HG03045 (cell line): ENCODE measurements around the gene KCNN4.
A peak's percentile ranks its signal among the peaks of the same experiment; 100 is the strongest.
"Not testable (repeated sequence)": the region's sequence is repeated elsewhere in the genome, so short reads cannot be mapped to it uniquely, and the experiment has no call there.

Source experiments
- ATAC-seq: cut with Tn5 transposase; IDR thresholded peaks from one replicate; pipeline ENCODE4 v1.9.1; 2021; ENCODE audit warnings: mild to moderate bottlenecking, moderate library complexity; ENCODE audit not compliant: unreplicated experiment

Gene KCNN4

DNA sequence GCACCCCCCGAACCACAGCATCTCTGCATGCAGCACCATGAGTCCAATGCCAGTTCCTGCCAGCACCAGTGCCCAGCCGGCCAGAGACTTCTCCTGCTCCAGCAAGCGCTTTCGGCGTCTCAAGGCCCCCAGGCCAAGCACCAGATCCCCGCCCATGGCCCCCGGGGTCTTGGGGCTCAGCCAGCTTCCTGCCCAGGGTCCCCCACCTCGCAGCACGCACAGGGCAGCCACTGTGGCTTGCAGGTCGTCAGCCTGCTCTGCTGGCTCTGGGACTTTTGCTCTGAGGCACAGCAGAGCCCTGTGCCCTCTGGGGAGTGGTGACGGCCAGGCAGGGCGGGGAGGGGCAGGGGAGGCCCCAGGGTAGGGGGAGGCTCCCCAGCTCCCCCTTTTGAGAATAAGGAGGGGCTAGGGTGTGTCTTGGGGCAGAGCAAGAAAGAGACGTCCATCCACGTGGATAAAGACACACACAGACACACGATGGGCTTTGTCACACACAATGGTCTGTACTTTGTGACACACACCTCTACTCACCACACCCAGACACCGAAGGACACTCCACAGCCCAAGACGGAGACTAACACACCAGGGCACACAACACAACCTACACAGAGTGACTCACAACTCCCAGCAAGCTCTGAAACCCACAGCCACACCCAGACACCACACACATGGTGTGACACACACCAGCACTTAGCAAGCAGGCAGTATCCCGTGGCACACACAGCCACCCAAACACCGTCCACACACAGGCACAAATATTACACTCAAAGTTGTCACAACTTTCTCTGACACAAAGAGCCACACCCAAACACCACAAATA is at the start of gene KCNN4:
Gene KCNN4 (minus strand): TSS at position 268 of the 820 bp plus-strand sequence. CDS start 112 bp downstream, at position 156.
- ATAC-seq: no peak

DNA sequence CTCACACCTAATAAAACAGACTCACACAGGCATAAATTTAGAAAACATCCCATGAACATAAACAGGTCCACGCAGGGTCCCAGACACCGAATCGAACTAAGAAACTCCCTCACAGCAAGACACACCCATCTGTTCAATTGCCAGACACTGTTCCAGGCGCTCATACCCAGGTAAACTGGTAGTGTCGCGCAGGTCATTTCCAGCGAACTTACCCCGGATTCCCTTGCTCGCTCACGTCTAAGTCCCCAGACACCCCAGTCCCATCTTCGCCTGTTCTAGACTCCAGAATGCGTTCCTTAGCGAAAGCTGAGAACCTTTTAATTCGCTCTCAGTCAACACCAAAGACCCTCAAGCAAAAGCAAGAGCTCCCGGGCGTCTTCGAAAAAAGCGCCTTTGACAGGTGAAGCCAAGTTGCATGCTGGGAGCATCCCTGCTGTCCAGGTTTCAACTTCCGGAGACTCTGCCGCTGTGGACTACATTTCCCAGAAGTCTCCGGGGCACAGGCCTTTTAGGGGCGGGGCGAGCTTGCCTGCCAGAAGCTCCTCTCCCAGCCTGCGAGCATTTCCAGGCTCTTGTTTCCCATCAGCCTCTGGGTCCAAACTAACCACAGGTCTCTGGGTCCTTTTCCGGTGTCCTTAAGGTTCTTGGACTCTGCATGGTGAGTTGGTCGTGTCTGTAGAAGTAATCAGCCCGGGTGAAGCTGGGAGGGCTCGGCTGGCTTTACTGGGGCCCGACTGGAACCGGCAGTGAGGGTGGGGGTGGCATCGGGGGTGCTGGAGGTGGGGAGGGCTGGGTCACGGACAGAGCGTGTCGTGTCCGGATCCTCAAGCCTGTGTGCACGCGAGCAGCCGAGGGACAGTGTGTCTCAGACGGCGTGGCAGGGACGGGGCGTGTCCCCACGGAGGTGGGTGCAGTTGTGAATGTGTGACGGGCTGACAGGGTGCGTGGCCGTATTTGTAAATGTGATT is 46.3 kb upstream of the KCNN4 start, which contains the start of gene ZNF283:
Gene ZNF283 (plus strand): TSS at position 535 of the 968 bp plus-strand sequence. CDS start 6,184 bp downstream, outside the sequence.
- ATAC-seq: peak; percentile 80

DNA sequence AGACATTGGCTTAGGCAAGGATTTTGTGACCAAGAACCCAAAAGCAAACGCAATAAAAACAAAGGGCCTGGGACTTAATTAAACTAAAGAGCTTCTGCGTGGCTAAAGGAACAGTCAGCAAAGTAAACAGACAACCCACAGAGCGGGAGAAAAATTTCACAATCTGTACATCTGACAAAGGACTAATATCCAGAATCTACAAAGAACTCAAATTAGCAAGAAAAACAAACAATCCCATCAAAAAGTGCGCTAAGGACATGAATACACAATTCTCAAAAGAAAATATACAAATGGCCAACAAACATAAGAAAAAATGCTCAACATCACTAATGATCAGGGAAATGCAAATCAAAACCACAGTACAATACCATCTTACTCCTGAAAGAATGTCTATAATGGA is 43.8 kb upstream of the KCNN4 start:
- not testable (repeated sequence) for ATAC-seq

DNA sequence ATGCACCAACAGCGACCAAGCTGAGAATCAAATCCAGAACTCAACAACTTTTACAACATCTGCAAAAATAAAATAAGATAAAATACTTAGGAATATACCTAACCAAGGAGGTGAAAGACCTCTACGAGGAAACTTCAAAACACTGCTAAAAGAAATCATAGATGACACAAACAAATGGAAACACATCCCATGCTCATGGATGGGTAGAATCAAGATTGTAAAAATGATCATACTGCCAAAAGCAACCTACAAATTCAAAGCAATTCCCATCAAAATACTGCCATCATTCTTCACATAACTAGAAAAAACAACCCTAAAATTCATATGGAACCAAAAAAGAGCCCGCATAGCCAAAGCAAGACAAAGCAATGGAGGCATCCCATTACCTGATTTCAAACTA is 43.1 kb upstream of the KCNN4 start:
- ATAC-seq: not testable (repeated sequence)

DNA sequence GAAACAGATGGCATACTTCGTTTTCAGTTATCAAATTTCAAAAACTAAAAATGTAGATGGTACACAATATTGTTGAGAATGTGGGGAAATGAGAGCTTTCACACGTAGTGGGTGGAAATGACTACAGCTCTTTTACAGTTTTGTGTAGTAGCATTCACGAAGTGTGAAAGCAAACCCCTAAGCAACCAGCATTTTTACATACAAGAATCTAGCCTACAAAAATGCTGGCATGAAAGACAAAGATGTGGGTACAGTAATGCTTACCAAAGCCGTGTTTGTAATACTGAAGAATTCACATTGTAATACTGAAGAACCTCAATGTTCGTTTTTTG is 40.1 kb upstream of the KCNN4 start:
- ATAC-seq: no peak

- ATAC-seq: no peak
Observed at GRCh38 chr19:43820098-43820883, 39.5 kb upstream of the KCNN4 start.

GRCh38 chr19:43818500-43818899 is 37.7 kb upstream of the KCNN4 start:
- ATAC-seq: no peak

DNA sequence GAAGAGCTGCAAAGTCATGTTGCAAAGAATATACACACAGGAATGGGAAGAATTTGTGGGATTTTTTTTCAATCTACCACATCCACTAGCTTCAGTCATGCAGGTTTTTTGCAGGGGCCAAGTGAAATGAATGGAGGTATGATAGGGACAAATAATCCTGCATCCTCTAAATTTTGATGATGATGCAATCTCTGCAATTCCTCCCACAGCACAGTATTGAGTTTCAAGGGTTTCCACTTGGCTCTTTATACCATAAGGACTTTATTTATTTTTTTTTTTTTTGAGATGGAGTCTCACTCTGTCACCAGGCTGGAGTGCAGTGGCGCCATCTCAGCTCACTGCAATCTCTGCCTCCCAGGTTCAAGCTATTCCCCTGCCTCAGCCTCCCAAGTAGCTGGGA is 36.7 kb upstream of the KCNN4 start:
- ATAC-seq: not testable (repeated sequence)

DNA sequence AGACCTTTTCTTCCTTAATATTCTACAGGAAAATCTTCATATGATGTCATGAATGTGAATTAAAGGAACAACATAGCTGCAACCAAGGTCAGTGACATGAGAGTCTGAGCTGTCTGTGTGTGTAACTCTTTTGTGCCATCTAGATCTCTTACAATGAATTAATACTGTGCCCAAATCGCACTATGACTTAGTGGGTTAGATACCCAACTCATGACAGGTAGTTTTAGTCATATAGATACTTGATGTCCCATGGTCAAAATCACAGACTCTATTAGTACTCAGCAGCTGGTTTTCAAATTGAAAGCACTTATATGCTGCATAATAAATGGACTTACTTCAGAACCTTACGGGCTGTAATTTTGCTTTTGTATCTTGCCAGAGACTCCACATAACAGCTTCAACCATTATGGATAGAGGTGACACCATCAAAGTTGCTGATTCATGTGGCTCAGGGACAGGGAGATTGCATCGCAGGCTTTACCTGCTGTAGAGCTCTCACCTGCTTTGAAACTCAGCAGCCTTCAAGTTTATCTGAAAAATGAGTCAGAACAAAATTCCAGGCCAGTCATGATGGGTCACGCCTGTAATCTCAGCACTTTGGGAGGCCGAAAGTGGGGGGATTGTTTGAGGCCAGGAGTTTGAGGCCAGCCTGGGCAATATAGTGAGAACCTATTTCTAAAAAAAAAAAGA is 34.0 kb upstream of the KCNN4 start:
- ATAC-seq: no peak

- ATAC-seq: no peak
Observed at GRCh38 chr19:43812688-43813087, 31.9 kb upstream of the KCNN4 start.

DNA sequence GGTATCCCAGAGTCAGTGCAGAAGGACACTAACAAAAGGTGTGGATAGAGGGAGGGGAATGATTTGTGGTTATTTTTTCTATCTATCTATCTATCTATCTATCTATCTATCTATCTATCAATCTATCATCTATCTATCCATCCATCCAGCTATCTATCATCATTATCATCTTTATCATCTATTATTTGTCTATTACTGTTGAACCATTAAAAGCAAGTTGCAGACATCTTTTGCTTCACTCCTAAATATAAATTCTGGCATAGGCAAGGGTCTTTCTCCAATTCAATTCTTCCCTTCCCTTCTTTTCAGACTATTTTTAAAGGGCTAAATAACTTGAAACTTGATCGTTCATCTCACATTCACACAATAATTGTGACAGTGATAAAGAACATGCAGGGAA is 31.5 kb upstream of the KCNN4 start:
- ATAC-seq: no peak

- no peak for ATAC-seq
Observed at GRCh38 chr19:43811837-43812236, 31.1 kb upstream of the KCNN4 start.

DNA sequence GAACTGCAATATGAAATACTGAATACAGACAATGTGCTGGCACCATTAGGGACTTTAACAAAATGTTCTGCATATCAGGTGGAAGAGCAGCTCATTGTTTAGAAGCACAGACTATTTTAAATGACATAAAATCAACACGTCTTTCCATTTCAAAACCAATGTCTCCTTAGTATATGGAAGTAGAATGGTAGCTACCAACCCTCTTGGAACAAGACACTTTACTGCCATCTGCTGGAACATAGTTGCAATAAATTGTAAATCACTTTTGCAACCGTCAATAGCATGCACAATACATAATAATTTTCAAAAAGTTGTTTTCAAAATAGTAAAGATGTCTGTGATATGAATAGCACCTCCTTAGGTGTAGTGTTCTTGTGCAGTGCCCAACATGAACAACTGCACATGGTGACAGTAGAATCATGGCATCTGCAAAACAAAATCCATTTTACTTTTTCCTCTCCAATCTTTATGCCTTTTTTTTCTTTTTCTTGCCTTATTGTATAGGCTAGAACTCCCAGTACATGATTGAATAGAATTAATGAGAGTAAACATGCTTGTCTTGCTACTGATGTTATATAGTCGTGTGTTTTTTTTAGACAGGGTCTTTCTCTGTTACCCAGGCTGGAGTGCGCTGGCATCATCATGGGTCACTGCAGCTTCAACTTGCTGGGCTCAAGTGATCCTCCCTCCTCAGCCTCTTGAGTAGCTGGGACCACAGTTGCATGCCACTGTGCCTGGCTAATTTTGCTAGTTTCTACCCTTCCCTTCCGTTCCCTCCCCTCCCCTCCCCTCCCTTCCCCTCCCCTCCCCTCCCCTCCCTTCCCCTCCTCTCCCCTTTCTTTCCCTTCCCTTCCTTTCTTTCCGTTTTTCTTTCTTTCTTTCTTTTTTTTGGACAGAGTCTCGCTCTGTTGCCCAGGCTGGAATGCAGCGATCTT is 29.3 kb upstream of the KCNN4 start:
- no peak for ATAC-seq

DNA sequence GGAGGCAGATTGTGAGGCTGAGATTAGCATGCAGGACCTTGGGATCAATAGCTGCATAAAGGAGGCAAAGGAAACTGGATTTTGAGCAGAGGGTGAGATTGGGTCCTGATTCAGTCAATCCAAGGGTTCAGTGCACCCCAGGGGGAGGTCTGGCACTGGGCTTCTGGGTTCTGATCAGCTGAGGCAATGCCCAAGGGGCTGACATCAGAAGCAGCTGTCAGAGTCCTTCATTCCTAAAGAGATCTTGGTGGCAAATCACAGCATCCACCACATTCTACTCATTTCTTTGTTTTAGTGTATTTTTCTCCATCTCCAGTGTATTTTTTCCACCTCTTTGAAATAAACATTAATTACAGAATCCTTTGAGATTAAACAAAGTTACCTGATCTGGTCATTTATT is 26.9 kb upstream of the KCNN4 start:
- ATAC-seq: no peak

GRCh38 chr19:43806848-43807247 is 26.1 kb upstream of the KCNN4 start:
- no peak for ATAC-seq

- not testable (repeated sequence) for ATAC-seq
Observed at GRCh38 chr19:43806401-43806800, 25.6 kb upstream of the KCNN4 start.

GRCh38 chr19:43804432-43804831 is 23.7 kb upstream of the KCNN4 start:
- ATAC-seq: no peak

GRCh38 chr19:43802216-43802951 is 21.6 kb upstream of the KCNN4 start, which contains the start of gene LYPD5:
Gene LYPD5, minus strand, starts transcription at chr19:43802447. Its CDS starts 67 bp downstream, at chr19:43802380.
- ATAC-seq: no peak
